Measurements from ENCODE around the gene TWNK. TPM values are rescaled to one million over a fixed set of nuclear protein-coding genes. Genes with fewer than 3 reads are reported as not detected.

Gene TWNK
- total RNA-seq (10.9 and 12.3 TPM in 2 replicates), polyA plus RNA-seq (4.3 and 5.6 TPM in 2 replicates), polyA minus RNA-seq (11.8 and 13.0 TPM in 2 replicates), Bru-seq, nascent RNA (percentile 67 among the genes with signal in this experiment), BruChase-seq, experiment 1, labeled RNA remaining after a 6-hour chase (percentile 67 among the genes with signal in this experiment), BruChase-seq, experiment 2, labeled RNA remaining after a 2-hour chase (percentile 75 among the genes with signal in this experiment)
- polyA plus RNA-seq (2011; cell fraction: cytosol; rRNA removed), result 7.0 and 8.7 TPM in 2 replicates
- 8.0 and 9.7 TPM in 2 replicates for polyA plus RNA-seq (2011; cell fraction: nucleus; rRNA removed)
- 12.8 and 12.9 TPM in 2 replicates for polyA plus RNA-seq (2012)
- 14.4 TPM for polyA minus RNA-seq (2011; cell fraction: cytosol; rRNA and poly(A)+ RNA removed)
- polyA minus RNA-seq (2011; cell fraction: nucleus; rRNA and poly(A)+ RNA removed), result 5.4 and 5.8 TPM in 2 replicates
- long read RNA-seq, partial matches to known transcripts, result 2 of 8 reads
- long read RNA-seq, other reads (novel, unspliced or antisense), result 2 of 8 reads

DNA sequence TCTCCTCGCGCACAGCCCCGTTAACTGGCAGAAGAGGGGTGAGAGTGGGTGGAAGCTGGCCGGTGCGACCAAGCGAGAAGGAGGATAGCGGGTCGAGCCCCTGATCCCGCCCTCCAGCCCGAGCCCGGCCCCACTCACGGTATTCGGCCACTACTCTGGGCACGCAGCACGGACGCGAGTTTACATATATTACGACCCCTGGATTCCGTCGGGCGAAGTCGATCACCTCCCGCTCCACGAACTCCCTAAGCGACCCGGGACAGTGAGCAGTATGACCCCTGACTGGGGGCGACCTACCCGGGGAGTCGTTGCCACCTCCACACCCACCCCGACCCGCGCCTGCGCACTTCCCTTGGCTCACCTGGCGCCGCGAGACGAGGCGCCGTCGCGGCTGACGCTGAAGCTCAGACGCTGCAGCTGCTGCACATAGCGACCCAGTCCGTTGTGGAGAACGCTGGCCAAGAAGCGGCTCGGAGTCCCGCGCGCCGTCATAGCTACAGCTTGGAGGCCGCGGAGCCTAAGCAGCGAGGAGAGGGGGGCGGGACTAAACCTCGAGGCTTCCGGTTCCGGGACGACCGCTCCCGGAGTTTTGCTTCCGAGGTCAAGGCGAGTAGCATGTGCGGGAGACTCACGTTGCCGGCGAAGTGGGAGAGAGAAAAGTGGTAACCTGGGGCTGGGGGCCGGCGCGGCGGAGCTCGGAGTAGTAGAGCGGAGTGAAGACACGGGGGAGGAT, at the start of gene TWNK, which contains the start of gene MRPL43:
TSS of gene TWNK (plus strand) at position 592 of the 733 bp plus-strand sequence. CDS start 668 bp downstream, outside the sequence.
TSS of gene MRPL43 (minus strand) at position 546 of the 733 bp plus-strand sequence. CDS start at position 492, 54 bp downstream.
- no peak within 1 kb of the TSS for H3K27ac ChIP-seq (ENCODE audit: insufficient read depth, low read depth, low read length)
- DNase-seq (ENCODE audit: low read depth, low spot score), result peak; percentile 84
- no peaks in the 10 kb centered on the region for H3K27me3 ChIP-seq (ENCODE audit: control insufficient read depth in 2 of 2, insufficient read depth in 2 of 2, low read length in 2 of 2)
- POLR2A ChIA-PET, result interaction anchor here (0.7 kb wide), 1 partner anchor 18 kb away, joined by 3 read pairs; the partner anchor contains the start of gene SEMA4G
- H3K4me1 ChIP-seq (ENCODE audit: control insufficient read depth, extremely low read depth, insufficient read depth, low read length), result peaks cover 12% of the 10 kb centered on the region
- H3K9me1 ChIP-seq (replicated peaks; ENCODE audit: control insufficient read depth, extremely low read depth, insufficient read depth, low read length), result no peaks in the 10 kb centered on the region
- H3K36me3 ChIP-seq (ENCODE audit: control insufficient read depth in 2 of 2, extremely low read depth in 1 of 2, insufficient read depth in 2 of 2, low read length in 2 of 2), result peaks cover 0 to 17% of the 10 kb centered on the region in 2 experiments
- H3K79me2 ChIP-seq (ENCODE audit: control insufficient read depth, insufficient read depth, low read length), result peaks cover 30% of the 10 kb centered on the region
- H4K20me1 ChIP-seq (replicated peaks; ENCODE audit: control insufficient read depth, extremely low read depth, insufficient read depth, low read length), result no peaks in the 10 kb centered on the region
- no TSS peak for BruUV-seq (replicated peaks)
- dilution Hi-C loops (cut with MboI; ENCODE audit: extremely low pct_ligation_motif_present, low sequenced_read_pairs), result no loop called here
- intact Hi-C loops (cut with micrococcal nuclease), result loop anchor here (1.0 kb wide), 1 partner anchor 18 kb away; the partner anchor contains the start of gene SEMA4G
- CTCF ChIA-PET, result interaction anchor here (0.7 to 3.8 kb wide), 5 partner anchors 11 to 55 kb away, joined by 3 to 15 read pairs (median 3); partner anchors contain the start of gene SEMA4G
- TF ChIP-seq FOS (IDR thresholded peaks at IDR 0.05; ENCODE audit: borderline replicate concordance, insufficient read depth, low read length) (no peak), POLR2AphosphoS5 (IDR thresholded peaks at IDR 0.05; ENCODE audit: insufficient read depth, low read depth, low read length) (peak; percentile 55), GATA2 (IDR thresholded peaks at IDR 0.05; ENCODE audit: insufficient read depth, insufficient read length, low read depth, low read length) (no peak), POLR2A (IDR thresholded peaks at IDR 0.05; ENCODE audit: low read depth, low read length) (no peak), EZH2 (IDR thresholded peaks at IDR 0.05; ENCODE audit: borderline replicate concordance, low read depth, low read length, severe bottlenecking) (no peak), MYC (IDR thresholded peaks at IDR 0.05; ENCODE audit: low read depth, low read length) (peak; percentile 84), JUN (IDR thresholded peaks at IDR 0.05; ENCODE audit: borderline replicate concordance, insufficient read depth, insufficient read length, low read depth) (no peak)
- TF ChIP-seq, protein P1, sequence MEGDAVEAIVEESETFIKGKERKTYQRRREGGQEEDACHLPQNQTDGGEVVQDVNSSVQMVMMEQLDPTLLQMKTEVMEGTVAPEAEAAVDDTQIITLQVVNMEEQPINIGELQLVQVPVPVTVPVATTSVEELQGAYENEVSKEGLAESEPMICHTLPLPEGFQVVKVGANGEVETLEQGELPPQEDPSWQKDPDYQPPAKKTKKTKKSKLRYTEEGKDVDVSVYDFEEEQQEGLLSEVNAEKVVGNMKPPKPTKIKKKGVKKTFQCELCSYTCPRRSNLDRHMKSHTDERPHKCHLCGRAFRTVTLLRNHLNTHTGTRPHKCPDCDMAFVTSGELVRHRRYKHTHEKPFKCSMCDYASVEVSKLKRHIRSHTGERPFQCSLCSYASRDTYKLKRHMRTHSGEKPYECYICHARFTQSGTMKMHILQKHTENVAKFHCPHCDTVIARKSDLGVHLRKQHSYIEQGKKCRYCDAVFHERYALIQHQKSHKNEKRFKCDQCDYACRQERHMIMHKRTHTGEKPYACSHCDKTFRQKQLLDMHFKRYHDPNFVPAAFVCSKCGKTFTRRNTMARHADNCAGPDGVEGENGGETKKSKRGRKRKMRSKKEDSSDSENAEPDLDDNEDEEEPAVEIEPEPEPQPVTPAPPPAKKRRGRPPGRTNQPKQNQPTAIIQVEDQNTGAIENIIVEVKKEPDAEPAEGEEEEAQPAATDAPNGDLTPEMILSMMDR (IDR thresholded peaks at IDR 0.05; ENCODE audit: extremely low read depth in 1 of 2, insufficient read depth in 1 of 2, low read depth in 1 of 2, low read length in 2 of 2), result no peak
- TF ChIP-seq, protein P2, sequence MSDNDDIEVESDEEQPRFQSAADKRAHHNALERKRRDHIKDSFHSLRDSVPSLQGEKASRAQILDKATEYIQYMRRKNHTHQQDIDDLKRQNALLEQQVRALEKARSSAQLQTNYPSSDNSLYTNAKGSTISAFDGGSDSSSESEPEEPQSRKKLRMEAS (IDR thresholded peaks at IDR 0.05; ENCODE audit: insufficient read depth, insufficient read length), result peak; percentile 89
- H3K9ac ChIP-seq (replicated peaks; ENCODE audit: extremely low read depth, insufficient read depth, low read length), result peak within 1 kb of the TSS; percentile 53
- H2AFZ ChIP-seq (ENCODE audit: low read depth, low read length), result peak within 1 kb of the TSS; percentile 95
- peak within 1 kb of the TSS; percentile 79 for H3K4me2 ChIP-seq (ENCODE audit: insufficient read depth, low read length)
- peak; percentile 91 for FAIRE-seq
- no peaks in the 10 kb centered on the region for H3K9me3 ChIP-seq (replicated peaks; ENCODE audit: control insufficient read depth, insufficient read depth, low read length)
- peak within 1 kb of the TSS; percentile 73 to 98 (median 81) for H3K4me3 ChIP-seq (replicated peaks in 1 of 3; ENCODE audit: insufficient read depth in 1 of 3, low read depth in 1 of 3, low read length in 3 of 3)
